Coronary artery (tissue), 2 donors: ENCODE data around the gene ZFC3H1.
"Not testable (repeated sequence)": the region's sequence is repeated elsewhere in the genome, so short reads cannot be mapped to it uniquely, and the experiment has no call there.

Experiments used
- DNase-seq: peaks from one replicate; pipeline ENCODE4 v3.0.0-alpha.2; 2017; ENCODE audit warnings: low spot score
- H3K27ac ChIP-seq, 2 donors: fragments of 200-600 bp; sonication (generic); one replicate each; pipeline ENCODE4 v1.5.1; 2016 to 2019
- H3K4me3 ChIP-seq: fragments of 200-600 bp; sonication (generic); 2 replicates; pipeline ENCODE4 v1.5.1; 2016; ENCODE audit warnings: mild to moderate bottlenecking, moderate library complexity
- TF ChIP-seq, protein P1 (sequence below): fragments of 200-600 bp; sonication (generic); IDR thresholded peaks from one replicate; pipeline ENCODE4 v1.5.1; 2019; ENCODE audit warnings: antibody characterized with exemption

ZFC3H1 gene

DNA sequence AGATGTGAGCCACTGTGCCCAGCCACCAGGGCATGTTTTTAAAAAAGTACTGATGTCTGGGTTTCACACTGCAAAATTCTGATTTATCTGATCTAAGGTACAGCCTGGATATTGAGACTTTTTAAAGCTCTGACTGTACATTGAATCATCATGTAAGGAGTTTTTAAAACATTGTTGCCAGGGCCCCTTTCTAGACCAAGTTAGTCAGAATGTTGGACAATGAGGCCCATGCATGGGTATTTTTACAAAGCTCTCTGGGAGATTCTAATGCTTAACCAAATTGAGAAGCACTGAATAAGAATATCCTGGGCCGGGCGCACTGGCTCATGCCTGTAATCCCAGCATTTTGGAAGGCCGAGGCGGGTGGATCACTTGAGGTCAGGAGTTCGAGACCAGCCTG is 38.9 kb upstream of the ZFC3H1 start:
- Histone ChIP-seq H3K4me3 (no peak overlapping the region), H3K27ac (no peak overlapping the region)
- DNase-seq = no peak
- TF ChIP-seq, protein P1, sequence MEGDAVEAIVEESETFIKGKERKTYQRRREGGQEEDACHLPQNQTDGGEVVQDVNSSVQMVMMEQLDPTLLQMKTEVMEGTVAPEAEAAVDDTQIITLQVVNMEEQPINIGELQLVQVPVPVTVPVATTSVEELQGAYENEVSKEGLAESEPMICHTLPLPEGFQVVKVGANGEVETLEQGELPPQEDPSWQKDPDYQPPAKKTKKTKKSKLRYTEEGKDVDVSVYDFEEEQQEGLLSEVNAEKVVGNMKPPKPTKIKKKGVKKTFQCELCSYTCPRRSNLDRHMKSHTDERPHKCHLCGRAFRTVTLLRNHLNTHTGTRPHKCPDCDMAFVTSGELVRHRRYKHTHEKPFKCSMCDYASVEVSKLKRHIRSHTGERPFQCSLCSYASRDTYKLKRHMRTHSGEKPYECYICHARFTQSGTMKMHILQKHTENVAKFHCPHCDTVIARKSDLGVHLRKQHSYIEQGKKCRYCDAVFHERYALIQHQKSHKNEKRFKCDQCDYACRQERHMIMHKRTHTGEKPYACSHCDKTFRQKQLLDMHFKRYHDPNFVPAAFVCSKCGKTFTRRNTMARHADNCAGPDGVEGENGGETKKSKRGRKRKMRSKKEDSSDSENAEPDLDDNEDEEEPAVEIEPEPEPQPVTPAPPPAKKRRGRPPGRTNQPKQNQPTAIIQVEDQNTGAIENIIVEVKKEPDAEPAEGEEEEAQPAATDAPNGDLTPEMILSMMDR = no peak

DNA sequence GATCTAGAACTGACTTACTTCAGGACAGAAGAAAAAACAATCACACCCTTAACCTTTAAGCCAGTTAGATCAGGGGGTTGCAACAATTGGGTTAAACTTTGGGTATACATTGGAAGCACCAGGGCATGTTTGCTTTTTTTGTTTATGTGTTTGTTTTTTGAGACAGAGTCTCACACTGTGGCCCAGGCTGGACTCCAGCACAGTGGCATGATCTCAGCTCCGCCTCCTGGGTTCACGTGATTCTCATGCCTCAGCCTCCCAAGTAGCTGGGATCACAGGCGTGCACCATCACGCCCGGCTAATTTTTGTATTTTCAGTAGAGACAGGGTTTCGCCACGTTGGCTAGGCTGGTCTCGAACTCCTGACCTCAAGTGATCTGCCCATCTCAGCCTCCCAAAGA is 38.5 kb upstream of the ZFC3H1 start:
- not testable (repeated sequence) for DNase-seq, H3K27ac ChIP-seq

DNA sequence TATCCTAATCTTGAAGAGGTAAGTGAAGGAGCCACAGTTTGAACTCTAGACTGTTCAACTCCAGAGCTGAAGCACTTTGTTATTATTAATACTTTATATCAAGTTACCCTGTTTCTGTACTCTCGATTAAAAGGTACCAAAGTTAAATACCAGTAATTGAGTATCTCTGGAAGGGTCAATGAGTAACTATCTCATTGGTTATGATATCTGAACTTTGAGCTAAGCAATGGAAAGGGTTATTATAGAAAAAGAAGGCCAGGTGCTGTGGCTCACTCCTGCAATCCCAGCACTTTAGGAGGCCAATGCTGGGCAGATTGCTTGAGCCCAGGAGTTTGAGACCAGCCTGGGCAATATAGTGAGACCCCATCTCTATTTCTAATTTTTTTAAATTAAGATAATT is 32.1 kb upstream of the ZFC3H1 start:
- DNase-seq = no peak
- TF ChIP-seq, protein P1 = no peak
- no peak overlapping the region for H3K4me3 ChIP-seq
- H3K27ac ChIP-seq = no peak overlapping the region

More for the DNA sequence above, 38.5 kb upstream of the ZFC3H1 start:
- H3K4me3 ChIP-seq = not testable (repeated sequence)

DNA sequence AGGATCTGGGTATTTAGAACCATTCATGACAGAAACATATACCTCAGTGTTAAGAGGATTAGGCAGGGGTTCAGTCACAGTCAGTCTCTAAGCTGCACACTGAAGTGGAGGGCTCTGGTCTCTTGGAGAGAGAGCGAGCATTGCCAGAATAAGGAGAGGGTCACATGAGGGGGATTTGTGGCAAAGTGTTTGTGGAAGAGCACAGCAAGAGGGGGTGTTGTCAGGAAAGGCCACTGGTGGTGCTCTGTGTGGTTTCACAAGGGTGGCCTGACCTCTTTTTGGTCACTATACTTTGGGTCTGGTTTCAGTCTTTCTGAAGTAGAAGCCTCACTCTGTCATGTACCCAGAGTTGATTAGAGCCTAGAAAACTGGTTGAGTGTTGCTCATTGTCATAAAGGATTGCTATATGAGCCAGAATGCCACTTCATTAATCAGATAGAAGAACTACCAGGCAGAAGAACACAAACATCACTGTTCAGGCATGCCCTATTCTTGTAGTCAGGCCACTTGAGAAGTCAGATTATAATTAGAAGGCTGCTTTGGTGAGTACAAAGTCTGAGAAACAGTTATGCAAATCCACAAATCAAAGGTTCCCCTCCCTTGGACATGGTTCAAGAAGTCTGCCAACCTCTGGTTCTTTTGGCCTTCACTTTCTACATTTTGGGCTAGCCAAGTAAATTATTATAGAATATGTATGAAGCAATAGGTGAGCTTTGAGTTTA is 30.6 kb upstream of the ZFC3H1 start:
- no peak overlapping the region for H3K4me3 ChIP-seq
- TF ChIP-seq, protein P1 = no peak
- DNase-seq = no peak
- no peak overlapping the region for H3K27ac ChIP-seq

DNA sequence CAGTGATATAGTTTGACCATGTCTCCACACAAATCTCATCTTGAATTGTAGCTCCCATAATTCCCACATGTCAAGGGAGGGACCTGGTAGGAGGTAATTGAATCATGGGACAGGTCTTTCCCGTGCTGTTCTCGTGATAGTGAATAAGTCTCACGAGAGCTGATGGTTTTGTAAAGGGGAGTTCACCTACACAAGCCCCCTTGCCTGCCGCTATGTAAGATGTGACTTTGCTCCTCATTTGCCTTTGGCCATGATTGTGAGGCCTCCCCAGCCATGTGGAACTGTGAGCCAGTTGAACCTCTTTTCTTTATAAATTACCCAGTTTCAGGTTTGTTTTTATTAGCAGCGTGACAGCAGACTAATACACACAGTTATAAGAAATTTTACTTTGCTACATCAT is 30.0 kb upstream of the ZFC3H1 start:
- not testable (repeated sequence) for DNase-seq, H3K27ac ChIP-seq, H3K4me3 ChIP-seq

DNA sequence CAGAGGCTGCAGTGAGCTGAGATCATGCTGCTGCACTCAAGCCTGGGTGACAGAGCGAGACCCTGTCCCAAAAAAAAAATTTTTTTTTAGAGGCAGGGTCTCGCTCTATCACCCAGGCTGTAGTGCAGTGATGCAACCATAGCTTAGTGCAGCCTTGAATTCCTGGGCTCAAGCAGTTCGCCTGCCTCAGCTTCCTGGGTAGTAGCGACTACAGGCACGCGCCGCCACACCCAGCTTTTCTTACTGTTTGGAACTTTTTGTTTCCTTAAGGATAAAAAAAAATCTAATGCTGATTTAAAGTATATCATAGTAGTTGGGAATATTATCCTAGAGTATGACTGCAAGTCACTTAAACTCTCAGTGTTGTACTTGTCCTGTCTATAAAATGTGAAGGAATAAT is 29.5 kb upstream of the ZFC3H1 start:
- Histone ChIP-seq H3K27ac (no peak overlapping the region), H3K4me3 (no peak overlapping the region)
- TF ChIP-seq, protein P1 = no peak
- DNase-seq = no peak

DNA sequence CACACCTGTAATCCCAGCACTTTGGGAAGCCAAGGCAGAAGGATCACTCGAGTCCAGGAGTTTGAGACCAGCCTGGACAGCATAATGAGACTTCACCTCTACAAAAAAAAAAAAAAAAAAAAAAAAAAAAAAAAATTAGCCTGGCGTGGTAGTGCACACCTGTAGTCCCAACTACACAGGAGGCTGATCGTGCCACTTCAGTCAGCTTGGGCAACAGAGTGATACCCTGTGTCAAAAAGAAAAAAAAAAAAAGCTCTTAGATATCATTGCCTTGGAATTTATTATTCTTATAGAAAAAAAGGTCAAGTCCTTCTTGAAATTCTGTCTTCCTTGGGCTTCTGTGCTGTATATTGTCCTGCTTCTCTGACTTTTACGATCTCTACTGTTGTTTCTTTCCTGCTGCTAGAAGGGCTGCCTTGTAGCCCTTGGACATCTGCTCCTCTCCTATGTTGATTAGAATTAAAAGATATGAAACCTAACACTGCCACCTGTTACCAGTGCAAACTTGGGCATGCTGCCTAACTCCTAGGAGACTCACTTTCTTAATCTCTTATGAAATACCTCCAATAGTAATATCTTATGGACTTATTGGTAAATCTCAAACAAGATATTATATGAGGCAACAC is 28.0 kb upstream of the ZFC3H1 start:
- Histone ChIP-seq H3K4me3 (no peak overlapping the region), H3K27ac (no peak overlapping the region)
- DNase-seq = no peak
- TF ChIP-seq, protein P1 = no peak

DNA sequence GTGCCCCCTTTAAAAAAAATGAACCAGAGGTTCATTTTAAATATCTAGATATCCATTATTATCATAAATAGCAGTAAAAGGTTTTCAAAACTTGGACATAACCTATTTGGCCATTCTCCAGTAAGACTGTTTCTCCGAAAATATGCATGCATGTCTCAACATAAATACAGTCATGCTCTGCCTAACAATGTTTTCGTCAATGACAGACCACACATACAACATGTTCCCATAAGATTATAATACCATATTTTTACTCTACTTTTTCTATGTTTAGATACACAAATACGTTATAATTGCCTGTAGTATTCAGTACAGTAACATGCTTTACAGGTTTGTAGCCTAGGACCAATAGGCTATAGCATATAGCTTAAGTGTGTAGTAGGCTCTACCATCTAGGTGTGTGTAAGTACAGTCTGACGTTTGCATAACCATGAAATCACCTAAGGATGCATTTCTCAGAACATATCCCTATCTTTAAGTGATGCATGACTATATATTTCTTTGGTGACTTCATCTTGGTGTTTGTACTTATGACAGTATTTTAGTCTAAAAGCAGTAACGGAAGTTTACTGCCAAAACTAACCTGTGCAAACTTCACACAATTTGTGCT is 25.4 kb upstream of the ZFC3H1 start:
- no peak overlapping the region for H3K27ac ChIP-seq
- TF ChIP-seq, protein P1 = no peak
- H3K4me3 ChIP-seq = no peak overlapping the region

DNA sequence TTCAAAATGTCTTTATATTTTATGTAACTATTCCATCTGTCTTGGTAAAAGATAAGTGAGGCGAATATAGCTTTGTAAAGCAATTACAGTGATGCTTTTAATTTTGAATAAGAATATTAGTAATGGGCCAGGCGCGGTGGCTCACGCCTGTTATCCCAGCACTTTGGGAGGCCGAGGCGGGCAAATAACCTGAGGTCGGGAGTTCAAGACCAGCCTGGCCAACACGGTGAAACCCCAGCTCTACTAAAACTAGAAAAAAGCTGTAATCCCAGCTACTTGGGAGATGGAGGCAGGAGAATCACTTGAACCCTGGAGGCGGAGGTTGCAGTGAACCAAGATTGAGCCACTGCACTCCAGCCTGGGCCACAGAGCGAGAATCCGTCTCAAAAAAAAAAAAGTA is 23.5 kb upstream of the ZFC3H1 start:
- not testable (repeated sequence) for H3K27ac ChIP-seq, DNase-seq
- peak overlapping the region; percentile 88 for H3K4me3 ChIP-seq

More for the DNA sequence above, 25.4 kb upstream of the ZFC3H1 start:
- DNase-seq = no peak
